ENCODE results near the gene POLR1E.

- TF ChIP-seq CTCF (IDR thresholded peaks at IDR 0.05; ENCODE audit: insufficient read depth, low read length, poor library complexity, severe bottlenecking) (no peak), EZH2phosphoT487 (conservative IDR thresholded peaks at IDR 0.05; ENCODE audit: low read length) (no peak)
Measured at GRCh38 chr9:37507566-37508134, 21.9 kb downstream of the POLR1E start.

All from SU-DHL-6 (cell line).